ENCODE measurements around the gene LIME1.

LIME1 gene

DNA sequence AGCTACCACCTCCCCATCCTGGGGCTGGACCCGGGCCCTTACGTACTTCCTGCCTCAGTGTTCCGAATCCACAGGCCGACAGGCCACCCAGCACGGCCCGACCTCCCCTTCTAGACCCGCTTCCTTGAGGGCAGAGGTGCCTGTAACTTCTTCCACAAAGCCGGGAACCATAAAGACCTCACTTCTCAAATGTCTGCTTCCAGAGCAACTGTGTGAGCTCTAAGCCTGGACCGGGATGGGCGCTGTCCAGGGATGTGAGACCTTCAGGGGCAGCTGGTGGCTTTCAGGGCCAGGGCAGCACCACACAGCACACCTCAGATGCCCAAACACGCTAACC, 12.4 kb downstream of the LIME1 start:
- TF ChIP-seq, protein P1, sequence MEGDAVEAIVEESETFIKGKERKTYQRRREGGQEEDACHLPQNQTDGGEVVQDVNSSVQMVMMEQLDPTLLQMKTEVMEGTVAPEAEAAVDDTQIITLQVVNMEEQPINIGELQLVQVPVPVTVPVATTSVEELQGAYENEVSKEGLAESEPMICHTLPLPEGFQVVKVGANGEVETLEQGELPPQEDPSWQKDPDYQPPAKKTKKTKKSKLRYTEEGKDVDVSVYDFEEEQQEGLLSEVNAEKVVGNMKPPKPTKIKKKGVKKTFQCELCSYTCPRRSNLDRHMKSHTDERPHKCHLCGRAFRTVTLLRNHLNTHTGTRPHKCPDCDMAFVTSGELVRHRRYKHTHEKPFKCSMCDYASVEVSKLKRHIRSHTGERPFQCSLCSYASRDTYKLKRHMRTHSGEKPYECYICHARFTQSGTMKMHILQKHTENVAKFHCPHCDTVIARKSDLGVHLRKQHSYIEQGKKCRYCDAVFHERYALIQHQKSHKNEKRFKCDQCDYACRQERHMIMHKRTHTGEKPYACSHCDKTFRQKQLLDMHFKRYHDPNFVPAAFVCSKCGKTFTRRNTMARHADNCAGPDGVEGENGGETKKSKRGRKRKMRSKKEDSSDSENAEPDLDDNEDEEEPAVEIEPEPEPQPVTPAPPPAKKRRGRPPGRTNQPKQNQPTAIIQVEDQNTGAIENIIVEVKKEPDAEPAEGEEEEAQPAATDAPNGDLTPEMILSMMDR (IDR thresholded peaks at IDR 0.05; ENCODE audit: low read depth, low read length) = no peak
- H3K4me3 ChIP-seq (replicated peaks in 1 of 2; ENCODE audit: low read depth in 2 of 2, low read length in 2 of 2) = no peak overlapping the region
- no peak for DNase-seq (ENCODE audit: low read depth in 2 of 2)

DNA sequence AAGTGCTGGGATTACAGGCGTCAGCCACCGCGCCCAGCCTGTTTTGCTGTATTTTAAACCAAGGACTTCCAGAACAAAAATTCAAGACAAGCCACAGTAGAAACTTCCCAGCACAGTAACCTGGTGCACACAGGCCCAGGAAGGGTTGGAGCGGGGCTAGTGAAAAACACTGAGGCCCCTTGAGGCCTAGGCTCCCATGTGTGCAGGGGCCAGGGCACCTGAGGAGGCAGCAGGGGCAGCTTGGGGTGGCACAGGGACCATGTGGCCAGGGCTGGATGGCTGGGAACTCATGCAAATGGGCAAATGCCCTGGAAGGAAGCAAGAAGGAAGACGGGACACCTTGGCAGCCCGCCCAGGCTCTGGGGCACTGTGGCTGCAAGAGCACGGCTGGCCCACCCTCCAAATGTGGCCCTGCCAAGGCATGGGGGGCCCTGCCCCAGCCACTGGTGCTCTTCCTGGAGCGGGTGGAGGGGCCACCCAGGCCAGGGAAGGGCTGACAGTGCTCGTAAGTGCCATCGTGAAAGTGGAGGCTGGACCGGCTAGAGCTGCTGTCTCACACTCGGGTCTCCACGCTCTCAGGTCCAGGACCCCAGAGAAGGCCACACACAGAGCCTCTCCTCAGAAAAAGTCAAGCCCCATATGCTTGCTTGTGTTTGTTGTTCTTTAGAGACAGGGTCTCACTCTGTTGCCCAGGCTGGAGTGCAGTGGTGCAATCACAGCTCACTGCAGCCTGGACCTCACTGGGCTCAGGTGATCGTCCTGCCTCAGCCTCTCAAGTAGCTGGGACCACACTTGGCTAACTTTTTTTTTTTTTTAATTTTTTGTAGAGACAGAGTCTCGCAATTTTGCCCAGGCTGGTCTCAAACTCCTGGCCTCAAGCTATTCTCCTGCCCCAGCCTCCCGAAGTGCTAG, 13.4 kb downstream of the LIME1 start:
- H3K4me3 ChIP-seq (replicated peaks in 1 of 2; ENCODE audit: low read depth in 2 of 2, low read length in 2 of 2) = no peak overlapping the region
- DNase-seq (ENCODE audit: low read depth in 2 of 2) = no peak
- TF ChIP-seq, protein P1 (IDR thresholded peaks at IDR 0.05; ENCODE audit: low read depth, low read length) = no peak

DNA sequence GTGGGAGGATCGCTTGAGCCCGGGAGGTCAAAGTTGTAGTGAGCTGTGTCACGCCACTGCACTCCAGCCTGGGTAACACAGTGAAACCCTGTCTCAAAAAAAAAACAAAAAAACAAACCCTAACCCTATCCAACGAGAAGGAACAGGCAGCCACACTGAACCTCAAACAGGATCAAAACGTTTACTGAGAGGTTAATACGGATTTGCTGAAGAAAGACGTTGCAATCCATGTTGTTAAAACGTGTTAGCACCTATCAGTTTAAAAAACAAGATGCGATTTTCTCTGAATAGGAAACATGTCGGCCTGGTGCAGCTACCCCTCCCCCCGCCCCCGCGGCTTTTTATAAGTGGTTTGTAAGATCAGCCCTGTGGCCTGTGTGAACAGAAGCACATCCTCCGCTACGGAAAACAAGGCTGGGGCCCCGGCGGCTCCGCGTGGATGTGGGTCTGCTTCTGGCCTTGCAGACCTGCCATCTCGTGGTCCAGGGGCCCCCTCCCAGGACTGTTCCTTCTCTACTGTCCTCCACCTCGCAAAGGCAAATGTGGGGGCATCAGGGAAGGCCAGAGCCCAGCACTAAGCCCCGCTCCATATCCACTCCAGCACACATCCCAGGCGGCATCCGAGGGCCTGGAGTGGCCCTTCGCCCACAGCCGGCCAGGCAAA, 14.5 kb downstream of the LIME1 start:
- TF ChIP-seq, protein P1 (IDR thresholded peaks at IDR 0.05; ENCODE audit: low read depth, low read length) = no peak
- DNase-seq (ENCODE audit: low read depth in 2 of 2) = no peak
- H3K4me3 ChIP-seq (replicated peaks in 1 of 2; ENCODE audit: low read depth in 2 of 2, low read length in 2 of 2) = no peak overlapping the region

DNA sequence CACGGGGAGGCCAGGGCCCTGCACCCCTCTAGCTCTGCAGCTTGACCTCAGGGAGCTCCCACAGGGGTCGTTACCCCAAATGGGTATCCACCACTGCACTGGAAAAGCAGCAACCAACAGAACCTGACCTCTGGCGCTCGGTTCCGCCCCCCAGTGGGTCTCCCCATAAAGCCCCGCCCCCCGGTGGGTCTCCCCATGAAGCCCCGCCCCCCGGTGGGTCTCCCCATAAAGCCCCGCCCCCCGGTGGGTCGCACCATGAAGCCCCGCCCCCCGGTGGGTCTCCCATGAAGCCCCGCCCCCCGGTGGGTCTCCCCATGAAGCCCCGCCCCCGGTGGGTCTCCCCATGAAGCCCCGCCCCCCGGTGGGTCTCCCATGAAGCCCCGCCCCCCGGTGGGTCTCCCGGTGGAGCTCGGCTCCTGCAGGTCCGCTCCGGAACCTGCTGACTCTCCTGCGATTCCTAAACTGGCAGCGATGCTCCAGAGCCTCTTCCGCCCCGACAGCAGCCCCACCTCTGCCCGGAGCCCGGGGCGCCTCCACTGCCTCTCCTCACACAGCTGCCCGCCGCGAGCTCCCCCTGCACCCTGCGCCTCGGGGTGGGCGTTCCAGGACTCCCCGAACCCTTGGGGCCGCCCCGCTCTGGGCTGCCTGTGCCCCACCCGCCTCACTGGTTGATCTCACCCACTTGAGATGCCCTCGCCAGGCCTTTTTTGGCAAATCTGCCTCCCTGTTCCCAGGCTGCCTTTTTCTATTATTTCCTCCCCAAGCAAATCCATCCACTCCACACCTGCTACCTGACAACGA, 15.2 kb downstream of the LIME1 start:
- TF ChIP-seq, protein P1 (IDR thresholded peaks at IDR 0.05; ENCODE audit: low read depth, low read length) = no peak
- no peak overlapping the region for H3K4me3 ChIP-seq (replicated peaks in 1 of 2; ENCODE audit: low read depth in 2 of 2, low read length in 2 of 2)
- DNase-seq (ENCODE audit: low read depth in 2 of 2) = no peak

DNA sequence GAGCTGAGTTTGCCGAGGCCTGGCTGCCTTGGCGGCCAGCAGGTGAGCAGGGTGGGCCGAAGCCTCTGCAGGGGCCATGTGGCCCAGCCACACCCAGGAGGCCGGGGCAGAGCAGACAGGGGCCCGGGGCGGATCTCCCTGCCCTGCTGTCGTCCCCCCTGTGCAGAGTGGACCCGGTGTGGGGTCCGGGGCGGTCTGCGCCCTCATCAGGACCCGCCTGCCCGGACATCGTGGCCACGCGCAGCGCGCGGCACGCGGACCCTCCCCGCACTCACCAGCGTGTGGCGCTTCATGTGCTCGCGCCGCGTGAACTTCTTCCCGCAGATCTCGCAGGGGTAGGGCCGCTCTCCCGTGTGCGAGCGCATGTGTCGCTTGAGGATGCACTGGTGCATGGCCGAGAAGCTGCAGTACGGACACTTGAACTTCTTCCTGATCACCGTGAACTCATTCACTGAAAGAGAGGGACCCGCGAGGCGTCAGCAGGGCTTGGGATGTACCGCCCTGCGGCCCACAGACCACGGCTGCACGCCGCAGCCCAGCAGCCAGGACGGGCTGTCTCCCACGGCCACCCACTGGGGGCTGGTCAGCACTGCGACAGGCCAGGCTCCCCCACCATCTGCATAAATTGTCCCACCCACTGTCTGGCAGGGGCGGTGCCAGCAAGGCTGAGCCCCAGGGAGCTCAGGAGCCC, 16.1 kb downstream of the LIME1 start:
- no peak overlapping the region for H3K4me3 ChIP-seq (replicated peaks in 1 of 2; ENCODE audit: low read depth in 2 of 2, low read length in 2 of 2)
- DNase-seq (ENCODE audit: low read depth in 2 of 2) = no peak
- TF ChIP-seq, protein P1 (IDR thresholded peaks at IDR 0.05; ENCODE audit: low read depth, low read length) = no peak

DNA sequence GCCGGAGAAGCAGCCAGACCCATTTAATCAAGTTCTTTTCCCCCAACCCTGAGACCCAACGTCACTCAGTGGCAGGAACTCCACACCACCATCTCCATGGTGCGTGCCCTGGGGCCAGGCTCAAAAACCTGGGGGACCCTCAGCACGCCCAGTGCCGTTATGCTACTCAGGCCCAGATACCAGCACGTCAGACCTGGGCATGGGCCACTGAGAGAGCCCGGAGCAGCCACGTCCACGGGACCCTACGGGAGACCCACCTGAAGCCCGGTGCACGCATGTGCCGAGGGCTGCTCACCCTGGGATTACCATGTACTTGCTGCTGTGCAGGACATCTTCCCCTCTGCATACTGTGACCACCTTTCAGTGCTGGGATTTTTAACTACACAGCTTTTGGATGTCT, 16.9 kb downstream of the LIME1 start:
- TF ChIP-seq, protein P1 (IDR thresholded peaks at IDR 0.05; ENCODE audit: low read depth, low read length) = no peak
- no peak overlapping the region for H3K4me3 ChIP-seq (replicated peaks in 1 of 2; ENCODE audit: low read depth in 2 of 2, low read length in 2 of 2)
- DNase-seq (ENCODE audit: low read depth in 2 of 2) = no peak

All from cardiac fibroblast (primary cell).